H9 (cell line): ENCODE data around the gene TYW1. TPM values are rescaled to one million over a fixed set of nuclear protein-coding genes. Genes with fewer than 3 reads are reported as not detected.
"Not testable (repeated sequence)": the region's sequence is repeated elsewhere in the genome, so short reads cannot be mapped to it uniquely, and the experiment has no call there.

Source experiments
- DNase-seq: peaks from one replicate; pipeline ENCODE4 v3.0.0-alpha.2; 2017
- H2AFZ ChIP-seq: one replicate; pipeline ENCODE4 v1.6.1; 2013; ENCODE audit warnings: mild to moderate bottlenecking, low read length, control low read depth, moderate library complexity
- H2AK5ac ChIP-seq: 2 replicates; pipeline ENCODE4 v1.6.1; 2013; ENCODE audit warnings: low read length, control low read depth, mixed read lengths; ENCODE audit not compliant: insufficient read length
- H2BK120ac ChIP-seq: one replicate; pipeline ENCODE4 v1.6.1; 2013; ENCODE audit warnings: low read depth, mild to moderate bottlenecking, low read length, control low read depth, inconsistent platforms; ENCODE audit not compliant: poor library complexity, severe bottlenecking
- H2BK12ac ChIP-seq: 2 replicates; pipeline ENCODE4 v1.6.1; 2013; ENCODE audit warnings: low read length, control low read depth, mixed read lengths, low read depth; ENCODE audit not compliant: insufficient read length
- H2BK15ac ChIP-seq: 2 replicates; pipeline ENCODE4 v1.6.1; 2013; ENCODE audit warnings: low read depth, low read length, control low read depth
- H2BK20ac ChIP-seq: one replicate; pipeline ENCODE4 v1.6.1; 2013; ENCODE audit warnings: low read depth, mild to moderate bottlenecking, low read length, control low read depth, inconsistent platforms; ENCODE audit not compliant: poor library complexity, severe bottlenecking
- H2BK5ac ChIP-seq: 2 replicates; pipeline ENCODE4 v1.6.1; 2013; ENCODE audit warnings: low read length, control low read depth, mixed read lengths; ENCODE audit not compliant: insufficient read length
- H3K14ac ChIP-seq: 2 replicates; pipeline ENCODE4 v1.6.1; 2013; ENCODE audit warnings: low read length, control low read depth; ENCODE audit not compliant: insufficient read depth
- H3K18ac ChIP-seq: 2 replicates; pipeline ENCODE4 v1.6.1; 2013; ENCODE audit warnings: low read depth, mild to moderate bottlenecking, mixed read lengths, low read length, control low read depth; ENCODE audit not compliant: insufficient read length
- H3K23ac ChIP-seq: 2 replicates; pipeline ENCODE4 v1.6.1; 2013; ENCODE audit warnings: low read length, control low read depth, mixed read lengths, low read depth; ENCODE audit not compliant: insufficient read length
- H3K23me2 ChIP-seq: 2 replicates; pipeline ENCODE4 v1.6.1; 2013; ENCODE audit warnings: low read depth, mild to moderate bottlenecking, mixed read lengths, low read length, control low read depth; ENCODE audit not compliant: insufficient read length, poor library complexity, severe bottlenecking
- H3K27ac ChIP-seq: 2 replicates; pipeline ENCODE4 v1.5.1; 2013; ENCODE audit warnings: low read length, control low read depth, mixed read lengths, low read depth; ENCODE audit not compliant: insufficient read length
- H3K27me3 ChIP-seq: 2 replicates; pipeline ENCODE4 v1.6.1; 2013; ENCODE audit warnings: low read length, control low read depth, inconsistent platforms; ENCODE audit not compliant: insufficient read depth
- H3K4ac ChIP-seq: 2 replicates; pipeline ENCODE4 v1.6.1; 2013; ENCODE audit warnings: low read depth, mild to moderate bottlenecking, control low read depth, inconsistent platforms, low read length, moderate library complexity
- H3K4me1 ChIP-seq: 2 replicates; pipeline ENCODE4 v1.6.1; 2013; ENCODE audit warnings: low read length, control low read depth, inconsistent platforms; ENCODE audit not compliant: insufficient read depth
- H3K4me2 ChIP-seq: 2 replicates; pipeline ENCODE4 v1.6.1; 2013; ENCODE audit warnings: low read length, control low read depth, mixed read lengths; ENCODE audit not compliant: insufficient read length, insufficient read depth
- H3K56ac ChIP-seq: 2 replicates; pipeline ENCODE4 v1.6.1; 2013; ENCODE audit warnings: low read depth, mild to moderate bottlenecking, mixed read lengths, low read length, control low read depth; ENCODE audit not compliant: insufficient read length
- H3K79me1 ChIP-seq: 2 replicates; pipeline ENCODE4 v1.6.1; 2013; ENCODE audit warnings: low read depth, mild to moderate bottlenecking, moderate library complexity, low read length, control low read depth, inconsistent platforms; ENCODE audit not compliant: insufficient read depth, poor library complexity, severe bottlenecking
- H3K79me2 ChIP-seq: 2 replicates; pipeline ENCODE4 v1.6.1; 2013; ENCODE audit warnings: low read length, control low read depth, inconsistent platforms; ENCODE audit not compliant: insufficient read depth
- H3K9ac ChIP-seq: 2 replicates; pipeline ENCODE4 v1.6.1; 2013; ENCODE audit warnings: low read length, control low read depth, mixed read lengths; ENCODE audit not compliant: insufficient read length; ENCODE audit errors: extremely low read depth
- H3K9me3 ChIP-seq: one replicate; pipeline ENCODE4 v1.6.1; 2013; ENCODE audit warnings: low read depth, low read length, inconsistent platforms; ENCODE audit not compliant: control insufficient read depth
- H3T11ph ChIP-seq: one replicate; pipeline ENCODE4 v1.6.1; 2013; ENCODE audit warnings: mild to moderate bottlenecking, low read length, control low read depth, inconsistent platforms
- H4K20me1 ChIP-seq: one replicate; pipeline ENCODE4 v1.6.1; 2013; ENCODE audit not compliant: control insufficient read depth, insufficient read length, insufficient read depth
- H4K5ac ChIP-seq: 2 replicates; pipeline ENCODE4 v1.6.1; 2013; ENCODE audit warnings: low read depth, mild to moderate bottlenecking, mixed read lengths, low read length, control low read depth; ENCODE audit not compliant: insufficient read length
- H4K8ac ChIP-seq: replicated peaks from 2 replicates; pipeline ENCODE4 v1.6.1; 2013; ENCODE audit warnings: low read length, control low read depth, mixed read lengths, low read depth; ENCODE audit not compliant: insufficient read length
- H4K91ac ChIP-seq: 2 replicates; pipeline ENCODE4 v1.6.1; 2013; ENCODE audit warnings: low read depth, mild to moderate bottlenecking, moderate library complexity, mixed read lengths, low read length, control low read depth; ENCODE audit not compliant: insufficient read length
- H3K27ac Mint-ChIP-seq, 3 experiments: 2 replicates in 2 of 3; 3 replicates in 1 of 3; pipeline ENCODE4 v1.8.0; 2020 to 2021; ENCODE audit warnings: mixed read lengths in 3 of 3, mild to moderate bottlenecking in 1 of 3, moderate library complexity in 1 of 3
- H3K27me3 Mint-ChIP-seq: 2 replicates; pipeline ENCODE4 v1.8.0; 2021; ENCODE audit warnings: low read depth, mild to moderate bottlenecking, moderate library complexity, mixed read lengths
- H3K36me3 Mint-ChIP-seq, 3 experiments: 2 replicates in 2 of 3; 3 replicates in 1 of 3; pipeline ENCODE4 v1.8.0; 2020 to 2021; ENCODE audit warnings: low read depth in 3 of 3, mixed read lengths in 3 of 3; ENCODE audit not compliant: insufficient read depth in 1 of 3
- H3K4me1 Mint-ChIP-seq, 2 experiments: 2 replicates each; pipeline ENCODE4 v1.8.0; 2020; ENCODE audit warnings: mixed read lengths in 2 of 2
- H3K4me3 Mint-ChIP-seq, 2 experiments: 2 replicates in 1 of 2; 3 replicates in 1 of 2; pipeline ENCODE4 v1.8.0; 2020 to 2021; ENCODE audit warnings: mild to moderate bottlenecking in 2 of 2, mixed read lengths in 2 of 2, moderate library complexity in 1 of 2
- H3K9me3 Mint-ChIP-seq, 2 experiments: 2 replicates in 1 of 2; 3 replicates in 1 of 2; pipeline ENCODE4 v1.8.0; 2020; ENCODE audit warnings: mild to moderate bottlenecking in 2 of 2, mixed read lengths in 2 of 2, moderate library complexity in 1 of 2
- WGBS: extraction: QIAGEN DNeasy Blood & Tissue Kit; methylation state at CpG from one replicate; pipeline ENCODE4 v1.1.7; 2013; ENCODE audit warnings: missing lambda C conversion rate, low lambda C conversion rate, mixed read lengths; ENCODE audit not compliant: insufficient read length; ENCODE audit errors: extremely low coverage; 5-methylcytosine and 5-hydroxymethylcytosine counted together
- total RNA-seq: library from RNA; stranded (reverse); gene quantifications from 2 replicates; pipeline ENCODE4 v1.2.1, GENCODE V29; 2021

Gene TYW1
- total RNA-seq, 1 experiment from 2014 or later: 22.3 TPM

GRCh38 chr7:67098031-67098430, 101.4 kb downstream of the TYW1 start:
- WGBS: no CpG with 5 or more reads among the region's 1 CpG
- H3K79me2 ChIP-seq: not testable (repeated sequence)

GRCh38 chr7:67099406-67099805, 102.8 kb downstream of the TYW1 start:
- H2BK20ac ChIP-seq, H3K14ac ChIP-seq, H3K23me2 ChIP-seq, H2BK120ac ChIP-seq, H4K20me1 ChIP-seq, DNase-seq, H3K9ac ChIP-seq, H3T11ph ChIP-seq, H3K27ac ChIP-seq, H3K18ac ChIP-seq, H3K27me3 ChIP-seq, H3K4me1 ChIP-seq, H3K9me3 Mint-ChIP-seq, H3K4ac ChIP-seq, H2AFZ ChIP-seq, H3K4me3 Mint-ChIP-seq, H3K27me3 Mint-ChIP-seq, H3K23ac ChIP-seq, H2BK12ac ChIP-seq, H4K8ac ChIP-seq, H3K9me3 ChIP-seq, H3K4me2 ChIP-seq, H3K79me2 ChIP-seq, H3K27ac Mint-ChIP-seq, H3K56ac ChIP-seq, H2BK5ac ChIP-seq, H3K79me1 ChIP-seq, H4K5ac ChIP-seq, H4K91ac ChIP-seq, H2AK5ac ChIP-seq, H2BK15ac ChIP-seq: not testable (repeated sequence)
- no CpG with 5 or more reads among the region's 5 CpGs for WGBS
- Mint-ChIP-seq H3K4me1 (peaks cover 19 to 23% of the 10 kb centered on the region in 2 experiments), H3K36me3 (peaks cover 10 to 28% (median 20%) of the 10 kb centered on the region in 3 experiments)

More at GRCh38 chr7:67098031-67098430, 101.4 kb downstream of the TYW1 start:
- H3K9ac ChIP-seq, H2BK12ac ChIP-seq, H3K79me1 ChIP-seq, H3K27me3 ChIP-seq, H3K27me3 Mint-ChIP-seq, H3T11ph ChIP-seq, H2BK5ac ChIP-seq, H3K23ac ChIP-seq, H3K14ac ChIP-seq, H2BK15ac ChIP-seq, H3K27ac Mint-ChIP-seq, H4K5ac ChIP-seq, H4K91ac ChIP-seq, H4K8ac ChIP-seq, H3K4me1 ChIP-seq, H3K27ac ChIP-seq, H3K18ac ChIP-seq, H2BK20ac ChIP-seq, H3K23me2 ChIP-seq, H3K4me3 Mint-ChIP-seq, H3K9me3 Mint-ChIP-seq, H2AFZ ChIP-seq, H3K4me2 ChIP-seq, H3K9me3 ChIP-seq, DNase-seq, H3K4ac ChIP-seq, H2BK120ac ChIP-seq, H2AK5ac ChIP-seq, H4K20me1 ChIP-seq, H3K56ac ChIP-seq: not testable (repeated sequence)
- H3K36me3 Mint-ChIP-seq: peaks cover 8 to 26% (median 18%) of the 10 kb centered on the region in 3 experiments; a peak in 6 of 7 replicates
- peaks cover 16 to 20% of the 10 kb centered on the region in 2 experiments for H3K4me1 Mint-ChIP-seq
